ENCODE measurements around the gene GRK7. TPM values are rescaled to one million over a fixed set of nuclear protein-coding genes. Genes with fewer than 3 reads are reported as not detected.

The GRK7 gene
- total RNA-seq, 2 experiments from 2014 or later = not detected

DNA sequence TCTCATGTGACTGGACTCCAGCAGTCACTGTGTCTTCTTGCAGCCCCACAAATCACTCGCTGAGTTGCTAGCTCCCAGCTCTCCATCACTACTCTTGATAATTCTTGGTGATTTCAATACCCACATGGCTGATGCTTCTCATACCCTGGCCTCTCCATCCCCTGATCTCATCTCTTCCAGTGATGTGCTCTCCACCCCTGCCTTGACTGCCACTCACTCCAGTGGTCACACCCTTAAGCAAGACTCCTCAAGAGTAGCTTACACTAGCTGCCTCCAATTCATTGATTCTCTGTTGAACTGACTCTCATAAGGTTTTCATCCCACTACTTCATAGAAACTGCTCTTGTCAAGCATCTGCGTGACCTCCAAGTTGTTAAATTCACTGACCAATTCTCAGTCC lies 837 bp downstream of the GRK7 start:
- ChIA-PET CTCF (ENCODE audit: unreplicated experiment) (interaction anchor here (1.5 kb wide), 1 partner anchor 14 kb away, joined by 3 read pairs; no protein-coding TSS in a partner anchor), POLR2A (interaction anchor here (0.8 to 1.0 kb wide), 2 partner anchors 19 to 96 kb away, joined by 4 read pairs; no protein-coding TSS in a partner anchor)
- no peak for DNase-seq (ENCODE audit: low spot score)
- no peaks in the 10 kb centered on the region for H3K36me3 ChIP-seq (ENCODE audit: insufficient read depth, low read length)
- H3K79me2 ChIP-seq (ENCODE audit: insufficient read depth, low read depth, low read length) = no peaks in the 10 kb centered on the region
- intact Hi-C loops (cut with micrococcal nuclease; ENCODE audit: unreplicated experiment) = no loop called here
- no peaks in the 10 kb centered on the region for H3K4me1 ChIP-seq (ENCODE audit: insufficient read depth, low read length, poor library complexity, severe bottlenecking)
- no peak overlapping the region for H3K27ac ChIP-seq (ENCODE audit: low read depth, low read length, poor library complexity, severe bottlenecking)
- no peak overlapping the region for H3K4me2 ChIP-seq (ENCODE audit: low read length)
- H2AFZ ChIP-seq (ENCODE audit: low read length) = no peak overlapping the region
- no peaks in the 10 kb centered on the region for H4K20me1 ChIP-seq (ENCODE audit: insufficient read depth, low read length)
- TF ChIP-seq, protein P1, sequence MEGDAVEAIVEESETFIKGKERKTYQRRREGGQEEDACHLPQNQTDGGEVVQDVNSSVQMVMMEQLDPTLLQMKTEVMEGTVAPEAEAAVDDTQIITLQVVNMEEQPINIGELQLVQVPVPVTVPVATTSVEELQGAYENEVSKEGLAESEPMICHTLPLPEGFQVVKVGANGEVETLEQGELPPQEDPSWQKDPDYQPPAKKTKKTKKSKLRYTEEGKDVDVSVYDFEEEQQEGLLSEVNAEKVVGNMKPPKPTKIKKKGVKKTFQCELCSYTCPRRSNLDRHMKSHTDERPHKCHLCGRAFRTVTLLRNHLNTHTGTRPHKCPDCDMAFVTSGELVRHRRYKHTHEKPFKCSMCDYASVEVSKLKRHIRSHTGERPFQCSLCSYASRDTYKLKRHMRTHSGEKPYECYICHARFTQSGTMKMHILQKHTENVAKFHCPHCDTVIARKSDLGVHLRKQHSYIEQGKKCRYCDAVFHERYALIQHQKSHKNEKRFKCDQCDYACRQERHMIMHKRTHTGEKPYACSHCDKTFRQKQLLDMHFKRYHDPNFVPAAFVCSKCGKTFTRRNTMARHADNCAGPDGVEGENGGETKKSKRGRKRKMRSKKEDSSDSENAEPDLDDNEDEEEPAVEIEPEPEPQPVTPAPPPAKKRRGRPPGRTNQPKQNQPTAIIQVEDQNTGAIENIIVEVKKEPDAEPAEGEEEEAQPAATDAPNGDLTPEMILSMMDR (conservative IDR thresholded peaks at IDR 0.05; ENCODE audit: low read length) = no peak
- no peak for TF ChIP-seq EZH2phosphoT487 (IDR thresholded peaks at IDR 0.05; ENCODE audit: borderline replicate concordance, low read depth, low read length)
- H3K4me3 ChIP-seq (ENCODE audit: low read depth, low read length, poor library complexity, severe bottlenecking) = no peak overlapping the region
- no peaks in the 10 kb centered on the region for H3K9me3 ChIP-seq (ENCODE audit: low read length)
- no TSS peak for BruUV-seq (replicated peaks)
- no peaks in the 10 kb centered on the region for H3K9me2 ChIP-seq (ENCODE audit: insufficient read depth, low read length)

DNA sequence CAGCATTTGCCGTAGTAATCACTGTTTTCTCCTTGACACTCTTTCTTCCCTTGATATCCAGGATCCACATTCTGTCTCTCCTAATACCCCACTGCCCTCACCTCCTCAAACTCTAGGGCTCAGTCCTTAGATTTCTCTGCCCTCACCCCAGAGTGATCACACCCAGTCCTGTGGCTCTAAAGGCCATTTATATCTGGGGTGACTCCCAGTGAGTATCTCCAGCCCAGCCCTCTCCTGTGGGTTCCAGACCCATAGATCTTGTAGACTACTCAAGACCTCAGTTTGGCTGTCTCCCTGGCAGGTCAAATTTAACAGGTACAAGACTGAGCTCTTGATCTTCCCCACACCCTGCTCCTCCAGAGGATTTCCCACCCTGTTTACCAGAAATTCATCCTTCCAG lies 1.3 kb downstream of the GRK7 start:
- BruUV-seq (replicated peaks) = no TSS peak
- no peaks in the 10 kb centered on the region for H3K9me2 ChIP-seq (ENCODE audit: insufficient read depth, low read length)
- H2AFZ ChIP-seq (ENCODE audit: low read length) = no peak overlapping the region
- H4K20me1 ChIP-seq (ENCODE audit: insufficient read depth, low read length) = no peaks in the 10 kb centered on the region
- H3K9me3 ChIP-seq (ENCODE audit: low read length) = no peaks in the 10 kb centered on the region
- DNase-seq (ENCODE audit: low spot score) = no peak
- no peaks in the 10 kb centered on the region for H3K79me2 ChIP-seq (ENCODE audit: insufficient read depth, low read depth, low read length)
- intact Hi-C loops (cut with micrococcal nuclease; ENCODE audit: unreplicated experiment) = no loop called here
- CTCF ChIA-PET (ENCODE audit: unreplicated experiment) = interaction anchor here (1.5 kb wide), 1 partner anchor 13 kb away, joined by 3 read pairs; no protein-coding TSS in a partner anchor
- H3K4me3 ChIP-seq (ENCODE audit: low read depth, low read length, poor library complexity, severe bottlenecking) = no peak overlapping the region
- no peaks in the 10 kb centered on the region for H3K4me1 ChIP-seq (ENCODE audit: insufficient read depth, low read length, poor library complexity, severe bottlenecking)
- no peak overlapping the region for H3K27ac ChIP-seq (ENCODE audit: low read depth, low read length, poor library complexity, severe bottlenecking)
- H3K4me2 ChIP-seq (ENCODE audit: low read length) = no peak overlapping the region
- TF ChIP-seq EZH2phosphoT487 (IDR thresholded peaks at IDR 0.05; ENCODE audit: borderline replicate concordance, low read depth, low read length) = no peak
- TF ChIP-seq, protein P1 (conservative IDR thresholded peaks at IDR 0.05; ENCODE audit: low read length) = no peak
- H3K36me3 ChIP-seq (ENCODE audit: insufficient read depth, low read length) = no peaks in the 10 kb centered on the region
- POLR2A ChIA-PET = interaction anchor here (0.8 to 1.0 kb wide), 2 partner anchors 18 to 96 kb away, joined by 4 read pairs; no protein-coding TSS in a partner anchor

DNA sequence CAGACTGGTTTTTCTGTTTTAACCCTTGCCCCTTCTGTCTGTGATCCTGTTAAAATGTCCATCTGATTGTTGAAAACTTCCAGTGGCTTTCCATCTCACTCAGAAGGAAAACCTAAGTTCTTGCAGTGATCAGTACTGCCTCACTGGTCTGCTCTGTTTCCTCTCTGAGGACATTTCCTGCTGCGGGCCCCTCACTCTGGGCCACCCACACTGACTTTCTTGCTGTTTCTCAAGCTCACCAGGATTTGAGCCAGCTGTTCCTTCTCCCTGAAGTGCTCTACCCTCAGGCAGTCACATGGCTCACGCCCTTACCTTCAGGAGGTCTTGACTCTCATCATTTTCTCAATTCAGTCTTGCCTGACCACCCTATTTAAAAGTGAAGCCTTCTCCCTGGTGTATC lies 1.8 kb downstream of the GRK7 start:
- no peaks in the 10 kb centered on the region for H3K4me1 ChIP-seq (ENCODE audit: insufficient read depth, low read length, poor library complexity, severe bottlenecking)
- H3K27ac ChIP-seq (ENCODE audit: low read depth, low read length, poor library complexity, severe bottlenecking) = no peak overlapping the region
- no peaks in the 10 kb centered on the region for H4K20me1 ChIP-seq (ENCODE audit: insufficient read depth, low read length)
- no peak for DNase-seq (ENCODE audit: low spot score)
- H3K4me2 ChIP-seq (ENCODE audit: low read length) = no peak overlapping the region
- no peaks in the 10 kb centered on the region for H3K9me3 ChIP-seq (ENCODE audit: low read length)
- TF ChIP-seq, protein P1 (conservative IDR thresholded peaks at IDR 0.05; ENCODE audit: low read length) = no peak
- TF ChIP-seq EZH2phosphoT487 (IDR thresholded peaks at IDR 0.05; ENCODE audit: borderline replicate concordance, low read depth, low read length) = no peak
- ChIA-PET POLR2A (interaction anchor here (0.6 kb wide), 1 partner anchor 35 kb away, joined by 3 read pairs; no protein-coding TSS in a partner anchor), CTCF (ENCODE audit: unreplicated experiment) (interaction anchor here (0.6 to 1.5 kb wide), 2 partner anchors 13 to 660 kb away, joined by 3 read pairs; no protein-coding TSS in a partner anchor)
- H3K9me2 ChIP-seq (ENCODE audit: insufficient read depth, low read length) = no peaks in the 10 kb centered on the region
- no peaks in the 10 kb centered on the region for H3K79me2 ChIP-seq (ENCODE audit: insufficient read depth, low read depth, low read length)
- no peaks in the 10 kb centered on the region for H3K36me3 ChIP-seq (ENCODE audit: insufficient read depth, low read length)
- H2AFZ ChIP-seq (ENCODE audit: low read length) = no peak overlapping the region
- H3K4me3 ChIP-seq (ENCODE audit: low read depth, low read length, poor library complexity, severe bottlenecking) = no peak overlapping the region
- no TSS peak for BruUV-seq (replicated peaks)
- intact Hi-C loops (cut with micrococcal nuclease; ENCODE audit: unreplicated experiment) = no loop called here
